Uterus (tissue), 2 donors: Measurements from ENCODE around the gene LRRC26.

Experiments used
- POLR2A ChIP-seq, 2 donors: fragments of 450-650 bp; IDR thresholded peaks; one replicate each; pipeline ENCODE4 v1.6.1; 2016; ENCODE audit warnings: antibody characterized with exemption in 2 of 2, mild to moderate bottlenecking in 1 of 2, moderate library complexity in 1 of 2
- TF ChIP-seq, protein P1 (sequence below), 4 experiments: fragments of 200-600 bp in 2 of 4; fragments of 450-650 bp in 2 of 4; sonication (generic) in 2 of 4; IDR thresholded peaks; one replicate each; pipeline ENCODE4 v1.5.1; 2016 to 2019; ENCODE audit warnings: antibody characterized with exemption in 4 of 4, mild to moderate bottlenecking in 2 of 4, moderate library complexity in 1 of 4

DNA sequence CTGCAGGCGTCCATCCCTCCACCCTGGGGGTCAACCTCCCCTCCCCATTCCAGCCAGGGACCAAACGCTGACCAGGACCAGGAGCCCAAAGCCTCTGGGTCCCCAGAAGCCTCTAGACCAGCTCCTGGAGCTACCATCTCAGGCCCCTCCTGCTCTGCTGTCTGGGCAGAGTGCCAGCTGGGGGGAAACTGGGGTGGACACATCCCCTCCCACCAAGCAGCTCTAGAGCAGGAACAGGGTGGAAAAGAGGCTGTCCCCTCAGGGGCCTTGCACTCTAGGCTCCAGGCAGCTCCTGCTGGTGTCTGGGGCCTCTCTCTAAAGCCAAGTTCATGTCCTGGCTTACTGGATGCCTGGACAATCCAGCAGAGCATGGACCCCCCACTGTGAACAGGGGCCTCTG lies 23.0 kb upstream of the LRRC26 start:
- TF ChIP-seq, protein P1, sequence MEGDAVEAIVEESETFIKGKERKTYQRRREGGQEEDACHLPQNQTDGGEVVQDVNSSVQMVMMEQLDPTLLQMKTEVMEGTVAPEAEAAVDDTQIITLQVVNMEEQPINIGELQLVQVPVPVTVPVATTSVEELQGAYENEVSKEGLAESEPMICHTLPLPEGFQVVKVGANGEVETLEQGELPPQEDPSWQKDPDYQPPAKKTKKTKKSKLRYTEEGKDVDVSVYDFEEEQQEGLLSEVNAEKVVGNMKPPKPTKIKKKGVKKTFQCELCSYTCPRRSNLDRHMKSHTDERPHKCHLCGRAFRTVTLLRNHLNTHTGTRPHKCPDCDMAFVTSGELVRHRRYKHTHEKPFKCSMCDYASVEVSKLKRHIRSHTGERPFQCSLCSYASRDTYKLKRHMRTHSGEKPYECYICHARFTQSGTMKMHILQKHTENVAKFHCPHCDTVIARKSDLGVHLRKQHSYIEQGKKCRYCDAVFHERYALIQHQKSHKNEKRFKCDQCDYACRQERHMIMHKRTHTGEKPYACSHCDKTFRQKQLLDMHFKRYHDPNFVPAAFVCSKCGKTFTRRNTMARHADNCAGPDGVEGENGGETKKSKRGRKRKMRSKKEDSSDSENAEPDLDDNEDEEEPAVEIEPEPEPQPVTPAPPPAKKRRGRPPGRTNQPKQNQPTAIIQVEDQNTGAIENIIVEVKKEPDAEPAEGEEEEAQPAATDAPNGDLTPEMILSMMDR (IDR thresholded peaks at IDR 0.05): no peak
- no peak for TF ChIP-seq POLR2A (IDR thresholded peaks at IDR 0.05)
